Mucosa of rectum (tissue), 2 donors: ENCODE data around the gene SIRT3.

Experiments
- H3K27ac ChIP-seq, 2 donors: one replicate each; pipeline ENCODE4 v1.7.0; 2013; ENCODE audit warnings: inconsistent platforms in 2 of 2, low read depth in 2 of 2, low read length in 2 of 2
- H3K27me3 ChIP-seq, 2 donors: one replicate each; pipeline ENCODE4 v1.7.0; 2013; ENCODE audit warnings: low read length in 2 of 2; ENCODE audit not compliant: control insufficient read depth in 2 of 2, insufficient read depth in 2 of 2
- H3K36me3 ChIP-seq, 2 donors: one replicate each; pipeline ENCODE4 v1.7.0; 2013; ENCODE audit warnings: low read length in 2 of 2; ENCODE audit not compliant: control insufficient read depth in 2 of 2, insufficient read depth in 2 of 2
- H3K4me1 ChIP-seq, 2 donors: one replicate each; pipeline ENCODE4 v1.7.0; 2013; ENCODE audit warnings: low read length in 2 of 2, mild to moderate bottlenecking in 1 of 2; ENCODE audit not compliant: control insufficient read depth in 2 of 2, insufficient read depth in 2 of 2
- H3K4me3 ChIP-seq, 2 donors: one replicate each; pipeline ENCODE4 v1.7.0; 2013; ENCODE audit warnings: low read length in 2 of 2
- H3K9ac ChIP-seq, 2 donors: one replicate each; pipeline ENCODE4 v1.7.0; 2013; ENCODE audit warnings: low read length in 2 of 2, low read depth in 1 of 2, mild to moderate bottlenecking in 1 of 2
- H3K9me3 ChIP-seq, 2 donors: one replicate each; pipeline ENCODE4 v1.7.0; 2013; ENCODE audit warnings: low read length in 2 of 2; ENCODE audit not compliant: control insufficient read depth in 2 of 2
- donor health status: healthy.
- donor health status: Normal muscosa, but diverticular disease.

The SIRT3 gene

GRCh38 chr11:235997-236773 lies at the start of gene SIRT3:
SIRT3 (minus strand) TSS chr11:236342; CDS start chr11:236328, 14 bp downstream.
- H3K9me3 ChIP-seq, result no peaks in the 10 kb centered on the region

GRCh38 chr11:285894-286220 lies 49.7 kb upstream of the SIRT3 start:
- Histone ChIP-seq H3K4me1 (peaks cover 24 to 25% of the 10 kb centered on the region in 2 donors), H3K27ac (no peak overlapping the region), H3K9ac (no peak overlapping the region), H3K27me3 (peaks cover 26 to 51% of the 10 kb centered on the region in 2 donors), H3K9me3 (no peaks in the 10 kb centered on the region), H3K4me3 (no peak overlapping the region), H3K36me3 (no peaks in the 10 kb centered on the region)

More at GRCh38 chr11:235997-236773, at the start of gene SIRT3:
- peak within 1 kb of the TSS; percentile 97 to 98 for H3K27ac ChIP-seq
- H3K9ac ChIP-seq, result peak within 1 kb of the TSS; percentile 90 to 94
- H3K36me3 ChIP-seq, result peaks cover 7 to 9% of the 10 kb centered on the region in 2 donors
- no peaks in the 10 kb centered on the region for H3K27me3 ChIP-seq
- peaks cover 18% of the 10 kb centered on the region in 2 donors for H3K4me1 ChIP-seq
- peak within 1 kb of the TSS; percentile 77 to 92 for H3K4me3 ChIP-seq

DNA sequence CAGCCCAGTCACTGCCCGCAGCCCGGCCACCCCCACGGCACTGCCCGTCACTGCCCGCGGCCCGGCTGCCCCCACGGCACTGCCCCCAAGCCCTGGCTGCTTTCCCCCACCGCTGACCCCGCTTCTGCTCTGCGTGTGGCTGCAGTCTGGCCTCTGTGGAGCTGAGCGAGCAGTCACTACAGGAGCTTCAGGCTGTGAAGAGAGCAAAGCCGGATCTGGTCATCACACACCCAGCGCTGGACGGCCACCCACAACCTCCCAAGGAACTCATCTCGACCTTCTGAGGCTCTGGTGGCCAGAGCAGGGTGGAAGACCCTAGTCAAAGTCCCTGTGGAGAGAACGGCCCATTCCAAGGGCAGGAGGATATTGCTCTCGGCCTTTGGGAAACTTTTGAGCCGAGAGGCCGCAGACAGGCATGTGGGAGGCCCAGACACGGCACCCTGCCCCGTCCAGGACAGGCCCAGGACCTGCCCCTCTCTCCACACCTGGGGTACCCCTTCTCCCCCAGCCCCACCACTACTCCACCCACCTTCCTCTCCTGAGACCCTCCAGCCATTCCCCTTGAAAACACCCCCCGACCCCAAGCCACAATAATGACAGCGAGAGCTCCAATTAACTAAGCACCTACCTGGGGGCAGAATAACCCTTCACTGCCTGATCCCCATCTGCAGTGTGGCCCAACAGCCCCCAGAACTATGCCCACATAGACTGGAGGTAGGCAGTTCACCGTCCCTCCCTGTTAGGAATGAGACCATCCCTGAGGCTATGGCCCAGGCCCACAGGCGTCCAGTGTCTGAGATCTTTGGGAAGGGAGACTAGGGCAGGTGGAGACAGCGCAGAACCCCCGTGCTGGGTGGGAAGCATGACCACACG lies 49.1 kb upstream of the SIRT3 start:
- peaks cover 29 to 54% of the 10 kb centered on the region in 2 donors for H3K27me3 ChIP-seq
- H3K27ac ChIP-seq, result no peak overlapping the region
- H3K9ac ChIP-seq, result no peak overlapping the region
- no peaks in the 10 kb centered on the region for H3K9me3 ChIP-seq
- H3K4me3 ChIP-seq, result no peak overlapping the region
- H3K4me1 ChIP-seq, result peaks cover 26 to 27% of the 10 kb centered on the region in 2 donors
- H3K36me3 ChIP-seq, result no peaks in the 10 kb centered on the region

- H3K27ac ChIP-seq, result no peak overlapping the region
- peaks cover 24% of the 10 kb centered on the region in 2 donors for H3K4me1 ChIP-seq
- no peak overlapping the region for H3K4me3 ChIP-seq
- H3K9ac ChIP-seq, result no peak overlapping the region
- peaks cover 29 to 54% of the 10 kb centered on the region in 2 donors for H3K27me3 ChIP-seq
- H3K36me3 ChIP-seq, result no peaks in the 10 kb centered on the region
- H3K9me3 ChIP-seq, result no peaks in the 10 kb centered on the region
These were observed 48.2 kb upstream of the SIRT3 start for GRCh38 chr11:284105-285020.

- H3K4me3 ChIP-seq, result no peak overlapping the region
- H3K9me3 ChIP-seq, result no peaks in the 10 kb centered on the region
- peaks cover 33 to 58% of the 10 kb centered on the region in 2 donors for H3K27me3 ChIP-seq
- no peak overlapping the region for H3K27ac ChIP-seq
- no peaks in the 10 kb centered on the region for H3K36me3 ChIP-seq
- H3K9ac ChIP-seq, result no peak overlapping the region
- H3K4me1 ChIP-seq, result peaks cover 24 to 26% of the 10 kb centered on the region in 2 donors
These were observed 47.4 kb upstream of the SIRT3 start for GRCh38 chr11:283405-284104.

DNA sequence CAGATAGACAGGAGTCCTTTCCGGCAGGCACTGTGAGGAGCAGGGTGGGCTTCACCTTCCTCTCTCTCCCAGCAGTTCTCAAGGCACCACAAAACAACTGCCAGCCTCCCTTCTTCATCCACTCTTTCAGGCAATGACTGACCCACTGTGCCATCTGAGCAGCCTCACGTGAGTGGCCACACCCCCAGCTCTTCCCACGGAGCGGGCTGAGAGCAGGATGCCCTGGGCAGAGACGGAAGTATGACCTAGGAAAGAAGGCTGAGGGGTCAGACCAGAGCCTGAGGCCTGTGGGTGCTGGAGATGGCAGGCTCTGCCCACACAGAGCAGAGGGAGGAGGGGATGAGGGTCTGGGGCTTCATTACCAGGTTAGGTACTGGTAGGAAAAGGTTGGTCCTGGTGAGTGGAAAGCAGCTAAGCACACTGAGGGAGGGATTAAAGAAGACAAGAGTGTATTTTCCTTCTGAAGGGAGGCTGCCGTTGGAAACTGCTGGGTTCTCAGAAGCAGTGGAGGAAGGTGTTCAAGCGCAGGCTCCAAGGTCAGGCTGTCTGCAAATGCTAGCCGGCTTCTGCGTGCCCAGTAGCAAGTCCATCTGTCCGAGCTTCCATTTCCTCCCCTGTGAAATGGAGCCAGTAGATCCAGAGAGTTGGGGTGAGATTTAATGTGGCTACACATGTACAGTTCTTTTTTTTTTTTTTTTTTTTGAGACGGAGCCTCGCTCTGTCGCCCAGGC lies 46.7 kb upstream of the SIRT3 start:
- H3K27me3 ChIP-seq, result peaks cover 33 to 55% of the 10 kb centered on the region in 2 donors
- H3K4me3 ChIP-seq, result no peak overlapping the region
- no peaks in the 10 kb centered on the region for H3K36me3 ChIP-seq
- peaks cover 18 to 20% of the 10 kb centered on the region in 2 donors for H3K4me1 ChIP-seq
- no peaks in the 10 kb centered on the region for H3K9me3 ChIP-seq
- H3K27ac ChIP-seq, result no peak overlapping the region
- no peak overlapping the region for H3K9ac ChIP-seq

- Histone ChIP-seq H3K27me3 (peaks cover 31 to 50% of the 10 kb centered on the region in 2 donors), H3K4me3 (no peak overlapping the region), H3K27ac (peak overlapping the region in 1 of 2 donors; percentile 9), H3K36me3 (no peaks in the 10 kb centered on the region), H3K4me1 (peaks cover 16 to 18% of the 10 kb centered on the region in 2 donors), H3K9ac (no peak overlapping the region), H3K9me3 (no peaks in the 10 kb centered on the region)
These were observed 46.0 kb upstream of the SIRT3 start for GRCh38 chr11:282171-282570.

DNA sequence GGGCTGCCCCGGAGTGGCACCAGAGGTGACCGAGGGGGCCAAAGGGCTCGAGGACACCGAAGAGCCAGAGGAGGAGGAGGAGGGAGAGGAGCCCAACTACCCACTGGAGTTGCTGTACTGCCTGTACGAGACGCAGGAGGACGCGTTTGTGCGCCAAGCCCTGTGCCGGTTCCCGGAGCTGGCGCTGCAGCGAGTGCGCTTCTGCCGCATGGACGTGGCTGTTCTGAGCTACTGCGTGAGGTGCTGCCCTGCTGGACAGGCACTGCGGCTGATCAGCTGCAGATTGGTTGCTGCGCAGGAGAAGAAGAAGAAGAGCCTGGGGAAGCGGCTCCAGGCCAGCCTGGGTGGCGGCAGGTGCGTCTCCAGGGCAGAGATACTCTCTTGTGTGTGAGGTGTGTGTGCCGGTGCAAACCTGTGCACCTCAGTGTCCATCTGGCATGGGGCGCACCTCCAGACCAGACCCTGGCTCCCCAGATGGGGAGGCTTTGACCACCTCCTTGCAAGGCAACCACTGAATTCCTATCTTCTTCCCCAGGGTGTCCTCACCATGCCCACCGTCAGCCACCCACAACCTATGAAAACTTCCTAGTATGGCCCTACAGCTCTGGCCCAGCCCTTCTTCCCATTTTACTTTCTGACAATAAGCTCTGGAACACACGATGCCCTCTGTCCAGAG lies 45.5 kb upstream of the SIRT3 start:
- H3K9me3 ChIP-seq, result no peaks in the 10 kb centered on the region
- peak overlapping the region in 1 of 2 donors; percentile 32 for H3K27ac ChIP-seq
- peak overlapping the region; percentile 30 to 50 for H3K4me3 ChIP-seq
- peaks cover 16 to 18% of the 10 kb centered on the region in 2 donors for H3K4me1 ChIP-seq
- no peak overlapping the region for H3K9ac ChIP-seq
- peaks cover 31 to 47% of the 10 kb centered on the region in 2 donors for H3K27me3 ChIP-seq
- no peaks in the 10 kb centered on the region for H3K36me3 ChIP-seq
